ENCODE measurements around the gene KIF26A.
A peak's percentile ranks its signal among the peaks of the same experiment; 100 is the strongest.

The KIF26A gene

GRCh38 chr14:104157016-104157928 is 18.9 kb downstream of the KIF26A start:
- H3K9me3 ChIP-seq (ENCODE audit: low read length) = no peaks in the 10 kb centered on the region

GRCh38 chr14:104158827-104159798 is 20.7 kb downstream of the KIF26A start:
- no peaks in the 10 kb centered on the region for H3K27me3 ChIP-seq (ENCODE audit: insufficient read depth, low read length)
- no peaks in the 10 kb centered on the region for H3K4me1 ChIP-seq (ENCODE audit: insufficient read depth, low read length, severe bottlenecking)
- no peaks in the 10 kb centered on the region for H3K9me3 ChIP-seq (ENCODE audit: low read length)
- H3K36me3 ChIP-seq (ENCODE audit: insufficient read depth, low read length) = no peaks in the 10 kb centered on the region
- no peaks in the 10 kb centered on the region for H3K9me2 ChIP-seq (ENCODE audit: low read depth, low read length)
- H4K20me1 ChIP-seq (ENCODE audit: insufficient read depth, low read length) = no peaks in the 10 kb centered on the region
- no peaks in the 10 kb centered on the region for H3F3A ChIP-seq (ENCODE audit: insufficient read depth, low read length)
- no peak overlapping the region for H3K4me2 ChIP-seq (ENCODE audit: low read length)
- no peak overlapping the region for H3K9ac ChIP-seq (ENCODE audit: low read length)
- no peak overlapping the region for H2AFZ ChIP-seq (ENCODE audit: low read length)
- TF ChIP-seq CTCF (IDR thresholded peaks at IDR 0.05; ENCODE audit: low read length) = no peak
- TF ChIP-seq EZH2 (IDR thresholded peaks at IDR 0.05; ENCODE audit: borderline replicate concordance, low read length) = no peak
- no peaks in the 10 kb centered on the region for H3K79me2 ChIP-seq (ENCODE audit: insufficient read depth, low read length)
- H3K27ac ChIP-seq (ENCODE audit: low read depth, low read length, poor library complexity, severe bottlenecking) = no peak overlapping the region
- no peak overlapping the region for H3K4me3 ChIP-seq (ENCODE audit: low read depth, low read length, poor library complexity, severe bottlenecking)

More at GRCh38 chr14:104157016-104157928, 18.9 kb downstream of the KIF26A start:
- Histone ChIP-seq H3K9ac (ENCODE audit: low read length) (no peak overlapping the region), H2AFZ (ENCODE audit: low read length) (no peak overlapping the region), H3K27me3 (ENCODE audit: insufficient read depth, low read length) (no peaks in the 10 kb centered on the region), H3K9me2 (ENCODE audit: low read depth, low read length) (no peaks in the 10 kb centered on the region), H3K36me3 (ENCODE audit: insufficient read depth, low read length) (no peaks in the 10 kb centered on the region), H3K4me1 (ENCODE audit: insufficient read depth, low read length, severe bottlenecking) (no peaks in the 10 kb centered on the region), H3K27ac (ENCODE audit: low read depth, low read length, poor library complexity, severe bottlenecking) (no peak overlapping the region), H3F3A (ENCODE audit: insufficient read depth, low read length) (no peaks in the 10 kb centered on the region), H3K4me3 (ENCODE audit: low read depth, low read length, poor library complexity, severe bottlenecking) (no peak overlapping the region), H4K20me1 (ENCODE audit: insufficient read depth, low read length) (no peaks in the 10 kb centered on the region), H3K79me2 (ENCODE audit: insufficient read depth, low read length) (no peaks in the 10 kb centered on the region), H3K4me2 (ENCODE audit: low read length) (no peak overlapping the region)
- TF ChIP-seq CTCF (IDR thresholded peaks at IDR 0.05; ENCODE audit: low read length) = peak; percentile 33; the same call in 1 of the 2 replicates
- no peak for TF ChIP-seq EZH2 (IDR thresholded peaks at IDR 0.05; ENCODE audit: borderline replicate concordance, low read length)

GRCh38 chr14:104159990-104160389 is 21.6 kb downstream of the KIF26A start:
- H3F3A ChIP-seq (ENCODE audit: insufficient read depth, low read length) = no peaks in the 10 kb centered on the region
- no peak overlapping the region for H3K4me3 ChIP-seq (ENCODE audit: low read depth, low read length, poor library complexity, severe bottlenecking)
- H4K20me1 ChIP-seq (ENCODE audit: insufficient read depth, low read length) = no peaks in the 10 kb centered on the region
- no peaks in the 10 kb centered on the region; the same call in 1 of the 2 replicates for H3K27me3 ChIP-seq (ENCODE audit: insufficient read depth, low read length)
- H3K4me1 ChIP-seq (ENCODE audit: insufficient read depth, low read length, severe bottlenecking) = no peaks in the 10 kb centered on the region
- H3K9me2 ChIP-seq (ENCODE audit: low read depth, low read length) = no peaks in the 10 kb centered on the region
- no peaks in the 10 kb centered on the region for H3K9me3 ChIP-seq (ENCODE audit: low read length)
- H3K9ac ChIP-seq (ENCODE audit: low read length) = no peak overlapping the region
- no peaks in the 10 kb centered on the region for H3K79me2 ChIP-seq (ENCODE audit: insufficient read depth, low read length)
- H3K4me2 ChIP-seq (ENCODE audit: low read length) = no peak overlapping the region
- no peak for TF ChIP-seq EZH2 (IDR thresholded peaks at IDR 0.05; ENCODE audit: borderline replicate concordance, low read length)
- no peak for TF ChIP-seq CTCF (IDR thresholded peaks at IDR 0.05; ENCODE audit: low read length)
- H2AFZ ChIP-seq (ENCODE audit: low read length) = no peak overlapping the region
- H3K36me3 ChIP-seq (ENCODE audit: insufficient read depth, low read length) = no peaks in the 10 kb centered on the region
- H3K27ac ChIP-seq (ENCODE audit: low read depth, low read length, poor library complexity, severe bottlenecking) = no peak overlapping the region

All from OCI-LY1 (cell line).